Sigmoid colon (tissue), 4 donors: ENCODE data around the gene NCBP3.

Source experiments
- CTCF ChIP-seq, 4 experiments: fragments of 450-650 bp in 3 of 4; fragments of 200-600 bp in 1 of 4; IDR thresholded peaks; one replicate each; pipeline ENCODE4 v1.5.1; 2016 to 2019; ENCODE audit warnings: antibody characterized with exemption in 4 of 4, mild to moderate bottlenecking in 3 of 4, moderate library complexity in 2 of 4
- POLR2AphosphoS5 ChIP-seq, 4 donors: sonication (generic); formaldehyde crosslinking; IDR thresholded peaks; one replicate each; pipeline ENCODE4 v1.6.1; 2017; ENCODE audit warnings: antibody characterized with exemption in 4 of 4

GRCh38 chr17:3885970-3886369, 39.9 kb upstream of the NCBP3 start:
- TF ChIP-seq POLR2AphosphoS5 (IDR thresholded peaks at IDR 0.05) = no peak
- TF ChIP-seq CTCF (IDR thresholded peaks at IDR 0.05) = no peak
